Right atrium auricular region (tissue), 2 donors: ENCODE data around the gene SLC2A3. TPM values are rescaled to one million over a fixed set of nuclear protein-coding genes. Genes with fewer than 3 reads are reported as not detected.
"Not testable (repeated sequence)": the region's sequence is repeated elsewhere in the genome, so short reads cannot be mapped to it uniquely, and the experiment has no call there.

Experiments
- DNase-seq: peaks from one replicate; pipeline ENCODE4 v3.0.0-alpha.2; 2019; ENCODE audit warnings: low spot score
- H3K27ac ChIP-seq, 2 donors: fragments of 200-600 bp; sonication (generic); 1 replicate in 1 of 2; 2 replicates in 1 of 2; pipeline ENCODE4 v1.5.1; 2016 to 2019
- H3K27me3 ChIP-seq, 2 donors: fragments of 200-600 bp; sonication (generic); one replicate each; pipeline versions ENCODE4 v1.5.1 to v1.6.0; 2017 to 2019
- H3K36me3 ChIP-seq: fragments of 200-600 bp; sonication (generic); one replicate; pipeline ENCODE4 v1.5.1; 2016
- H3K4me1 ChIP-seq, 2 donors: fragments of 200-600 bp; sonication (generic); one replicate each; pipeline versions ENCODE4 v1.5.1 to v1.6.0; 2017 to 2019
- H3K4me3 ChIP-seq, 2 donors: fragments of 200-600 bp; sonication (generic); 1 replicate in 1 of 2; 2 replicates in 1 of 2; pipeline ENCODE4 v1.5.1; 2017 to 2019; ENCODE audit warnings: mild to moderate bottlenecking in 1 of 2, moderate library complexity in 1 of 2
- H3K9me3 ChIP-seq, 2 donors: fragments of 200-600 bp; sonication (generic); one replicate each; pipeline ENCODE4 v1.5.1; 2019
- CTCF ChIP-seq, 2 donors: fragments of 200-600 bp; sonication (generic); IDR thresholded peaks; one replicate each; pipeline ENCODE4 v1.5.1; 2019; ENCODE audit warnings: antibody characterized with exemption in 2 of 2
- total RNA-seq, 2 donors: library from RNA; depleted of rRNA; stranded (reverse); fragments of >200 nt; gene quantifications; one replicate each; pipeline ENCODE4 v1.1.0, GENCODE V29; 2016

The SLC2A3 gene
- total RNA-seq, 2 donors from 2014 or later = 13.7 to 17.5 TPM

GRCh38 chr12:7934091-7934888 is 1.7 kb downstream of the SLC2A3 start:
- H3K36me3 ChIP-seq = peaks cover 33% of the 10 kb centered on the region
- DNase-seq = no peak
- H3K27ac ChIP-seq = peak overlapping the region; percentile 81
- H3K9me3 ChIP-seq = no peaks in the 10 kb centered on the region
- no peak for TF ChIP-seq CTCF (IDR thresholded peaks at IDR 0.05)
- no peaks in the 10 kb centered on the region for H3K4me1 ChIP-seq
- no peaks in the 10 kb centered on the region for H3K27me3 ChIP-seq
- peak overlapping the region; percentile 50 to 52 for H3K4me3 ChIP-seq

- peaks cover 40% of the 10 kb centered on the region for H3K36me3 ChIP-seq
- H3K27me3 ChIP-seq = no peaks in the 10 kb centered on the region
- DNase-seq = peak; percentile 86
- H3K27ac ChIP-seq = peak overlapping the region; percentile 81
- H3K4me1 ChIP-seq = no peaks in the 10 kb centered on the region
- peak overlapping the region; percentile 24 to 50 for H3K4me3 ChIP-seq
- TF ChIP-seq CTCF (IDR thresholded peaks at IDR 0.05) = peak; percentile 50 to 79
- no peaks in the 10 kb centered on the region for H3K9me3 ChIP-seq
Measured at GRCh38 chr12:7933255-7933726, 2.7 kb downstream of the SLC2A3 start.

- not testable (repeated sequence) for H3K27ac ChIP-seq, H3K4me1 ChIP-seq, H3K9me3 ChIP-seq, H3K4me3 ChIP-seq, DNase-seq, H3K27me3 ChIP-seq
- H3K36me3 ChIP-seq = peaks cover 45% of the 10 kb centered on the region
Measured at GRCh38 chr12:7932599-7933240, 3.3 kb downstream of the SLC2A3 start.

GRCh38 chr12:7929083-7929792 is 6.7 kb downstream of the SLC2A3 start:
- no peak overlapping the region for H3K27ac ChIP-seq
- no peaks in the 10 kb centered on the region for H3K9me3 ChIP-seq
- peaks cover 70% of the 10 kb centered on the region for H3K36me3 ChIP-seq
- no peaks in the 10 kb centered on the region for H3K27me3 ChIP-seq
- no peaks in the 10 kb centered on the region for H3K4me1 ChIP-seq
- no peak overlapping the region for H3K4me3 ChIP-seq
- no peak for TF ChIP-seq CTCF (IDR thresholded peaks at IDR 0.05)
- no peak for DNase-seq

GRCh38 chr12:7927470-7927869 is 8.5 kb downstream of the SLC2A3 start:
- Histone ChIP-seq H3K4me1 (no peaks in the 10 kb centered on the region), H3K9me3 (no peaks in the 10 kb centered on the region), H3K27ac (no peak overlapping the region), H3K27me3 (no peaks in the 10 kb centered on the region), H3K4me3 (no peak overlapping the region), H3K36me3 (peaks cover 80% of the 10 kb centered on the region)
- DNase-seq = no peak
- no peak for TF ChIP-seq CTCF (IDR thresholded peaks at IDR 0.05)

- DNase-seq, H3K27ac ChIP-seq, H3K27me3 ChIP-seq, H3K4me1 ChIP-seq, H3K4me3 ChIP-seq, H3K9me3 ChIP-seq: not testable (repeated sequence)
- peaks cover 82% of the 10 kb centered on the region for H3K36me3 ChIP-seq
Measured at GRCh38 chr12:7926068-7926666, 9.8 kb downstream of the SLC2A3 start.
